K562 (cell line): Measurements from ENCODE around the gene PCK2. TPM values are rescaled to one million over a fixed set of nuclear protein-coding genes. Genes with fewer than 3 reads are reported as not detected.

Source experiments
- OTX1 ChIP-seq: fragments of 450-650 bp; formaldehyde crosslinking; IDR thresholded peaks from 2 replicates; pipeline ENCODE4 v1.4.0; 2022; ENCODE audit warnings: mild to moderate bottlenecking
- PPARD ChIP-seq: fragments of 250-450 bp; sonication (Bioruptor Pico); IDR thresholded peaks from 2 replicates; pipeline ENCODE4 v1.8.0; 2022; ENCODE audit warnings: inconsistent platforms, mild to moderate bottlenecking, moderate library complexity
- RHOXF2B ChIP-seq: fragments of 250-450 bp; sonication (Bioruptor Pico); conservative IDR thresholded peaks from 2 replicates; pipeline ENCODE4 v1.5.1; 2021
- SMAD3 ChIP-seq: fragments of 450-650 bp; formaldehyde crosslinking; conservative IDR thresholded peaks from 2 replicates; pipeline ENCODE4 v1.4.0; 2020; ENCODE audit warnings: mild to moderate bottlenecking
- polyA plus RNA-seq, 8 experiments: library from polyadenylated mRNA; depleted of rRNA in 4 of 8; stranded (reverse) in 5 of 8; unstranded in 3 of 8; fragments of >200 nt; fragmentation: Nextera tagmentation in 2 of 8; fragmentation: Illumina TruSeq in 1 of 8; extraction: Ambion mirVana in 2 of 8; extraction: Trizol in 1 of 8; gene quantifications; 2 replicates each; pipeline versions ENCODE4 v1.2.1 to v1.2.3, GENCODE V29; 2011 to 2014; ENCODE audit warnings: inconsistent platforms in 1 of 8, missing spikeins in 1 of 8
- total RNA-seq, 7 experiments: library from RNA; depleted of rRNA in 6 of 7; stranded (reverse); fragments of >200 nt in 6 of 7; fragmentation: Illumina TruSeq in 2 of 7; extraction: Trizol in 2 of 7; gene quantifications; 2 replicates each; pipeline versions ENCODE4 v1.2.1 to v1.2.3, GENCODE V29; 2011 to 2021; ENCODE audit warnings: low replicate concordance in 1 of 7
- TF ChIP-seq, protein P1 (sequence below): fragments of 200-600 bp; sonication (generic); IDR thresholded peaks from one replicate; pipeline ENCODE4 v1.6.1; 2012; ENCODE audit warnings: mild to moderate bottlenecking, low read depth, low read length, inconsistent platforms
- TF ChIP-seq, protein P2 (sequence below), 2 experiments: fragments of 250-450 bp in 1 of 2; fragments of 450-650 bp in 1 of 2; sonication (Bioruptor Pico) in 1 of 2; IDR thresholded peaks; 2 replicates each; pipeline versions ENCODE4 v1.6.1 to v1.8.0; 2016 to 2021; ENCODE audit warnings: mild to moderate bottlenecking in 2 of 2, moderate library complexity in 2 of 2, missing compliant biosample characterization in 1 of 2, missing genetic modification characterization in 1 of 2
- TF ChIP-seq, protein P3 (sequence below), 2 experiments: IDR thresholded peaks; 2 replicates each; pipeline ENCODE4 v1.6.1; 2012; ENCODE audit warnings: improper control_type of control experiment in 2 of 2, low read depth in 2 of 2, low read length in 2 of 2, borderline replicate concordance in 1 of 2

The PCK2 gene
- total and polyA plus RNA-seq, 9 of the 15 experiments (the other 6 are each of a cell fraction or from before 2014, with no cell fraction given) = 3.3 to 60.9 (median 30.4) TPM

DNA sequence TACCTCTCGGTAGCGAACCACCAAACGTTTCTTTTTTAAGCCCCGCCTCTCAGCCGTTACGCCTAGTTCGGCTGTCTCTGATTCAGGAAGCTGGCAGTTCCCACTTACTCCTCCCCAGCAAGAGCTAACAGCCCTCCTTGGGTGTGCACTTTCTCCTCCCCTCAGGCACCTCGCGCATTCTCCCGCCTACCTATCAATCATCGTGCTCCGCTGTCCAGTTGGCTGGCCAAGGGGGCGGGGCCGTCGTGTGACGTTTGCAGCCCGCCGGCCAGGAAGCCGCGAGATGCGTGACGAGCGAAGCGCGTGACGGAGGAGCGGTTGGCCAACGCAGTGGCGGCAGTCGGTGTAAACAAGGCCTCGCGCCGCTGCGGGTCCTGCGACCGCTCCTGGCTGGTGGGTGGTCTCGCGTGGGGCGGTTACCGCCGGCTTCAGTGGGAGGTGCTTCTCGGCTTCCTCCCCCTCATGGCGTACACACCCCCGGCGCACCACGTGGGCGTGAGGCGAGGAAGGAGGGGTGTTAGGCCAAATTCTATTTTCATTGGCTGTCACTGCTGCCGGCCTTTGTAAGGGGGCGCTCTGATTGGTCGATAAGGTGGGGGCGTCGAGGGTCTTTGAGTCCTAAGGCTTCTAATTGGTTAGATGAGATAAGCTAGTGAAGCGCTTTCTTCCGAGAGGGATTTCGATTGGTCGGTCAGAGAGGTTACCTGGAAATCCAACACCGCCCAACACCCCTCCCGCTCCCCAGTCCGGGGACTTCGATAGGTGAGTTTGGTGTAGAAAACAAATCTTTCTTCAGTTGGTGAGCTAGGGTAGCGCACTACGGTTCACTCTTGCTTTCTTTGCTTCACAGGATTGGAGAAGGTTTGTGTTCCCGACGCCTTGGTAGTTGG lies 20.7 kb downstream of the PCK2 start, which contains the start of the genes DCAF11 and NRL (continued):
- TF ChIP-seq, protein P1, sequence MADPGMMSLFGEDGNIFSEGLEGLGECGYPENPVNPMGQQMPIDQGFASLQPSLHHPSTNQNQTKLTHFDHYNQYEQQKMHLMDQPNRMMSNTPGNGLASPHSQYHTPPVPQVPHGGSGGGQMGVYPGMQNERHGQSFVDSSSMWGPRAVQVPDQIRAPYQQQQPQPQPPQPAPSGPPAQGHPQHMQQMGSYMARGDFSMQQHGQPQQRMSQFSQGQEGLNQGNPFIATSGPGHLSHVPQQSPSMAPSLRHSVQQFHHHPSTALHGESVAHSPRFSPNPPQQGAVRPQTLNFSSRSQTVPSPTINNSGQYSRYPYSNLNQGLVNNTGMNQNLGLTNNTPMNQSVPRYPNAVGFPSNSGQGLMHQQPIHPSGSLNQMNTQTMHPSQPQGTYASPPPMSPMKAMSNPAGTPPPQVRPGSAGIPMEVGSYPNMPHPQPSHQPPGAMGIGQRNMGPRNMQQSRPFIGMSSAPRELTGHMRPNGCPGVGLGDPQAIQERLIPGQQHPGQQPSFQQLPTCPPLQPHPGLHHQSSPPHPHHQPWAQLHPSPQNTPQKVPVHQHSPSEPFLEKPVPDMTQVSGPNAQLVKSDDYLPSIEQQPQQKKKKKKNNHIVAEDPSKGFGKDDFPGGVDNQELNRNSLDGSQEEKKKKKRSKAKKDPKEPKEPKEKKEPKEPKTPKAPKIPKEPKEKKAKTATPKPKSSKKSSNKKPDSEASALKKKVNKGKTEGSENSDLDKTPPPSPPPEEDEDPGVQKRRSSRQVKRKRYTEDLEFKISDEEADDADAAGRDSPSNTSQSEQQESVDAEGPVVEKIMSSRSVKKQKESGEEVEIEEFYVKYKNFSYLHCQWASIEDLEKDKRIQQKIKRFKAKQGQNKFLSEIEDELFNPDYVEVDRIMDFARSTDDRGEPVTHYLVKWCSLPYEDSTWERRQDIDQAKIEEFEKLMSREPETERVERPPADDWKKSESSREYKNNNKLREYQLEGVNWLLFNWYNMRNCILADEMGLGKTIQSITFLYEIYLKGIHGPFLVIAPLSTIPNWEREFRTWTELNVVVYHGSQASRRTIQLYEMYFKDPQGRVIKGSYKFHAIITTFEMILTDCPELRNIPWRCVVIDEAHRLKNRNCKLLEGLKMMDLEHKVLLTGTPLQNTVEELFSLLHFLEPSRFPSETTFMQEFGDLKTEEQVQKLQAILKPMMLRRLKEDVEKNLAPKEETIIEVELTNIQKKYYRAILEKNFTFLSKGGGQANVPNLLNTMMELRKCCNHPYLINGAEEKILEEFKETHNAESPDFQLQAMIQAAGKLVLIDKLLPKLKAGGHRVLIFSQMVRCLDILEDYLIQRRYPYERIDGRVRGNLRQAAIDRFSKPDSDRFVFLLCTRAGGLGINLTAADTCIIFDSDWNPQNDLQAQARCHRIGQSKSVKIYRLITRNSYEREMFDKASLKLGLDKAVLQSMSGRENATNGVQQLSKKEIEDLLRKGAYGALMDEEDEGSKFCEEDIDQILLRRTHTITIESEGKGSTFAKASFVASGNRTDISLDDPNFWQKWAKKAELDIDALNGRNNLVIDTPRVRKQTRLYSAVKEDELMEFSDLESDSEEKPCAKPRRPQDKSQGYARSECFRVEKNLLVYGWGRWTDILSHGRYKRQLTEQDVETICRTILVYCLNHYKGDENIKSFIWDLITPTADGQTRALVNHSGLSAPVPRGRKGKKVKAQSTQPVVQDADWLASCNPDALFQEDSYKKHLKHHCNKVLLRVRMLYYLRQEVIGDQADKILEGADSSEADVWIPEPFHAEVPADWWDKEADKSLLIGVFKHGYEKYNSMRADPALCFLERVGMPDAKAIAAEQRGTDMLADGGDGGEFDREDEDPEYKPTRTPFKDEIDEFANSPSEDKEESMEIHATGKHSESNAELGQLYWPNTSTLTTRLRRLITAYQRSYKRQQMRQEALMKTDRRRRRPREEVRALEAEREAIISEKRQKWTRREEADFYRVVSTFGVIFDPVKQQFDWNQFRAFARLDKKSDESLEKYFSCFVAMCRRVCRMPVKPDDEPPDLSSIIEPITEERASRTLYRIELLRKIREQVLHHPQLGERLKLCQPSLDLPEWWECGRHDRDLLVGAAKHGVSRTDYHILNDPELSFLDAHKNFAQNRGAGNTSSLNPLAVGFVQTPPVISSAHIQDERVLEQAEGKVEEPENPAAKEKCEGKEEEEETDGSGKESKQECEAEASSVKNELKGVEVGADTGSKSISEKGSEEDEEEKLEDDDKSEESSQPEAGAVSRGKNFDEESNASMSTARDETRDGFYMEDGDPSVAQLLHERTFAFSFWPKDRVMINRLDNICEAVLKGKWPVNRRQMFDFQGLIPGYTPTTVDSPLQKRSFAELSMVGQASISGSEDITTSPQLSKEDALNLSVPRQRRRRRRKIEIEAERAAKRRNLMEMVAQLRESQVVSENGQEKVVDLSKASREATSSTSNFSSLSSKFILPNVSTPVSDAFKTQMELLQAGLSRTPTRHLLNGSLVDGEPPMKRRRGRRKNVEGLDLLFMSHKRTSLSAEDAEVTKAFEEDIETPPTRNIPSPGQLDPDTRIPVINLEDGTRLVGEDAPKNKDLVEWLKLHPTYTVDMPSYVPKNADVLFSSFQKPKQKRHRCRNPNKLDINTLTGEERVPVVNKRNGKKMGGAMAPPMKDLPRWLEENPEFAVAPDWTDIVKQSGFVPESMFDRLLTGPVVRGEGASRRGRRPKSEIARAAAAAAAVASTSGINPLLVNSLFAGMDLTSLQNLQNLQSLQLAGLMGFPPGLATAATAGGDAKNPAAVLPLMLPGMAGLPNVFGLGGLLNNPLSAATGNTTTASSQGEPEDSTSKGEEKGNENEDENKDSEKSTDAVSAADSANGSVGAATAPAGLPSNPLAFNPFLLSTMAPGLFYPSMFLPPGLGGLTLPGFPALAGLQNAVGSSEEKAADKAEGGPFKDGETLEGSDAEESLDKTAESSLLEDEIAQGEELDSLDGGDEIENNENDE = no peak
- TF ChIP-seq, protein P2, sequence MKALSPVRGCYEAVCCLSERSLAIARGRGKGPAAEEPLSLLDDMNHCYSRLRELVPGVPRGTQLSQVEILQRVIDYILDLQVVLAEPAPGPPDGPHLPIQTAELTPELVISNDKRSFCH (CRISPR knock-in tag; IDR thresholded peaks at IDR 0.05) = no peak
- TF ChIP-seq, protein P2 (tag; IDR thresholded peaks at IDR 0.05) = no peak
- TF ChIP-seq SMAD3 (0 out of 2 replicates have a peak, but pooled peaks have one; percentile 33), RHOXF2B (CRISPR knock-in tag) (no peak), OTX1 (CRISPR knock-in tag) (no peak), PPARD (CRISPR knock-in tag) (no peak)
- TF ChIP-seq, protein P3, sequence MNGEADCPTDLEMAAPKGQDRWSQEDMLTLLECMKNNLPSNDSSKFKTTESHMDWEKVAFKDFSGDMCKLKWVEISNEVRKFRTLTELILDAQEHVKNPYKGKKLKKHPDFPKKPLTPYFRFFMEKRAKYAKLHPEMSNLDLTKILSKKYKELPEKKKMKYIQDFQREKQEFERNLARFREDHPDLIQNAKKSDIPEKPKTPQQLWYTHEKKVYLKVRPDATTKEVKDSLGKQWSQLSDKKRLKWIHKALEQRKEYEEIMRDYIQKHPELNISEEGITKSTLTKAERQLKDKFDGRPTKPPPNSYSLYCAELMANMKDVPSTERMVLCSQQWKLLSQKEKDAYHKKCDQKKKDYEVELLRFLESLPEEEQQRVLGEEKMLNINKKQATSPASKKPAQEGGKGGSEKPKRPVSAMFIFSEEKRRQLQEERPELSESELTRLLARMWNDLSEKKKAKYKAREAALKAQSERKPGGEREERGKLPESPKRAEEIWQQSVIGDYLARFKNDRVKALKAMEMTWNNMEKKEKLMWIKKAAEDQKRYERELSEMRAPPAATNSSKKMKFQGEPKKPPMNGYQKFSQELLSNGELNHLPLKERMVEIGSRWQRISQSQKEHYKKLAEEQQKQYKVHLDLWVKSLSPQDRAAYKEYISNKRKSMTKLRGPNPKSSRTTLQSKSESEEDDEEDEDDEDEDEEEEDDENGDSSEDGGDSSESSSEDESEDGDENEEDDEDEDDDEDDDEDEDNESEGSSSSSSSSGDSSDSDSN (IDR thresholded peaks at IDR 0.05; ENCODE audit: borderline replicate concordance in 1 of 2, low read depth in 2 of 2, low read length in 2 of 2) = no peak
